HepG2 (cell line): ENCODE results near the gene ARL15. TPM values are rescaled to one million over a fixed set of nuclear protein-coding genes. Genes with fewer than 3 reads are reported as not detected.

Source experiments
- ASH2L ChIP-seq: fragments of 300-600, 200-600 bp; sonication (generic); IDR thresholded peaks from 2 replicates; pipeline ENCODE4 v1.7.0; 2017; ENCODE audit warnings: low read depth, mild to moderate bottlenecking, moderate library complexity, mixed read lengths, low read length; ENCODE audit not compliant: insufficient read length
- FIP1L1 ChIP-seq: fragments of 200-400 bp; formaldehyde crosslinking; IDR thresholded peaks from 2 replicates; pipeline ENCODE4 v1.6.1; 2018; ENCODE audit warnings: low read depth, mild to moderate bottlenecking, low read length, moderate library complexity, borderline replicate concordance; ENCODE audit not compliant: insufficient read depth
- FOXJ3 ChIP-seq: sonication (generic); formaldehyde crosslinking; IDR thresholded peaks from 2 replicates; pipeline ENCODE4 v1.4.0; 2020; ENCODE audit warnings: missing genetic modification reagents, mild to moderate bottlenecking, borderline replicate concordance
- GFI1 ChIP-seq: sonication (generic); formaldehyde crosslinking; IDR thresholded peaks from 2 replicates; pipeline ENCODE4 v1.5.0; 2020; ENCODE audit warnings: missing genetic modification reagents, mild to moderate bottlenecking, borderline replicate concordance
- HDAC1 ChIP-seq: sonication (generic); formaldehyde crosslinking; IDR thresholded peaks from 2 replicates; pipeline ENCODE4 v1.5.1; 2020; ENCODE audit warnings: mild to moderate bottlenecking, missing genetic modification reagents
- KMT2B ChIP-seq: IDR thresholded peaks from 2 replicates; pipeline ENCODE4 v1.6.1; 2016; ENCODE audit warnings: missing genetic modification reagents, missing compliant biosample characterization
- PITX1 ChIP-seq: sonication (generic); formaldehyde crosslinking; IDR thresholded peaks from 2 replicates; pipeline ENCODE4 v1.5.1; 2020; ENCODE audit warnings: mild to moderate bottlenecking, missing genetic modification reagents
- RARA ChIP-seq: IDR thresholded peaks from 2 replicates; pipeline ENCODE4 v1.6.1; 2016; ENCODE audit warnings: missing genetic modification reagents, missing compliant biosample characterization
- RBAK ChIP-seq: sonication (generic); formaldehyde crosslinking; IDR thresholded peaks from 2 replicates; pipeline ENCODE4 v1.5.1; 2020; ENCODE audit warnings: mild to moderate bottlenecking, missing genetic modification reagents
- SPEN ChIP-seq: sonication (generic); formaldehyde crosslinking; IDR thresholded peaks from 2 replicates; pipeline ENCODE4 v1.5.1; 2020; ENCODE audit warnings: low read depth, mild to moderate bottlenecking, missing genetic modification reagents
- SRSF9 ChIP-seq: fragments of 200-400 bp; formaldehyde crosslinking; IDR thresholded peaks from 2 replicates; pipeline ENCODE4 v1.6.1; 2018; ENCODE audit warnings: borderline replicate concordance, mild to moderate bottlenecking, low read depth, low read length; ENCODE audit not compliant: insufficient read depth, poor library complexity, severe bottlenecking
- ZBTB38 ChIP-seq: sonication (generic); formaldehyde crosslinking; IDR thresholded peaks from 2 replicates; pipeline ENCODE4 v1.5.1; 2020; ENCODE audit warnings: mild to moderate bottlenecking, missing genetic modification reagents
- ZNF251 ChIP-seq: sonication (generic); formaldehyde crosslinking; IDR thresholded peaks from 2 replicates; pipeline ENCODE4 v1.9.0; 2021; ENCODE audit warnings: mild to moderate bottlenecking, missing genetic modification reagents
- ZNF354B ChIP-seq: sonication (generic); formaldehyde crosslinking; IDR thresholded peaks from 2 replicates; pipeline ENCODE4 v1.8.0; 2022; ENCODE audit warnings: mild to moderate bottlenecking, missing genetic modification reagents
- ZNF564 ChIP-seq: sonication (generic); formaldehyde crosslinking; IDR thresholded peaks from 2 replicates; pipeline ENCODE4 v1.8.1; 2023; ENCODE audit warnings: mild to moderate bottlenecking, missing genetic modification reagents
- polyA plus RNA-seq, 8 experiments: library from polyadenylated mRNA; depleted of rRNA in 3 of 8; stranded (reverse) in 7 of 8; unstranded in 1 of 8; fragments of >200 nt; fragmentation: Illumina TruSeq in 4 of 8; extraction: Trizol in 4 of 8; gene quantifications; 2 replicates each; pipeline versions ENCODE4 v1.2.1 to v1.2.3, GENCODE V29; 2011 to 2016; ENCODE audit warnings: low read depth in 4 of 8, missing spikeins in 1 of 8, mixed read lengths in 1 of 8; ENCODE audit not compliant: insufficient read depth in 1 of 8
- total RNA-seq, 5 experiments: library from RNA; depleted of rRNA; stranded (reverse); fragments of >200 nt; fragmentation: Illumina TruSeq; extraction: Trizol; gene quantifications; 2 replicates each; pipeline ENCODE4 v1.2.3, GENCODE V29; 2016; ENCODE audit warnings: low read depth in 1 of 5
- TF ChIP-seq, protein P1 (sequence below): sonication (generic); formaldehyde crosslinking; IDR thresholded peaks from 2 replicates; pipeline ENCODE4 v1.4.0; 2020; ENCODE audit warnings: missing genetic modification reagents
- TF ChIP-seq, protein P2 (sequence below): sonication (generic); formaldehyde crosslinking; IDR thresholded peaks from 2 replicates; pipeline ENCODE4 v1.4.0; 2020; ENCODE audit warnings: mild to moderate bottlenecking, missing genetic modification reagents, borderline replicate concordance
- TF ChIP-seq, protein P3 (sequence below): sonication (generic); formaldehyde crosslinking; IDR thresholded peaks from 2 replicates; pipeline ENCODE4 v1.4.0; 2020; ENCODE audit warnings: low read depth, mild to moderate bottlenecking, missing genetic modification reagents
- TF ChIP-seq, protein P4 (sequence below): sonication (generic); formaldehyde crosslinking; IDR thresholded peaks from 2 replicates; pipeline ENCODE4; 2020; ENCODE audit warnings: missing genetic modification reagents, mild to moderate bottlenecking, borderline replicate concordance
- TF ChIP-seq, protein P5 (sequence below): sonication (generic); formaldehyde crosslinking; IDR thresholded peaks from 2 replicates; pipeline ENCODE4 v1.4.0; 2020; ENCODE audit warnings: mild to moderate bottlenecking, missing genetic modification reagents

ARL15 gene
- total and polyA plus RNA-seq, 2 of the 13 experiments (the other 11 are each of a cell fraction or from before 2014, with no cell fraction given): 2.5 to 7.7 TPM

DNA sequence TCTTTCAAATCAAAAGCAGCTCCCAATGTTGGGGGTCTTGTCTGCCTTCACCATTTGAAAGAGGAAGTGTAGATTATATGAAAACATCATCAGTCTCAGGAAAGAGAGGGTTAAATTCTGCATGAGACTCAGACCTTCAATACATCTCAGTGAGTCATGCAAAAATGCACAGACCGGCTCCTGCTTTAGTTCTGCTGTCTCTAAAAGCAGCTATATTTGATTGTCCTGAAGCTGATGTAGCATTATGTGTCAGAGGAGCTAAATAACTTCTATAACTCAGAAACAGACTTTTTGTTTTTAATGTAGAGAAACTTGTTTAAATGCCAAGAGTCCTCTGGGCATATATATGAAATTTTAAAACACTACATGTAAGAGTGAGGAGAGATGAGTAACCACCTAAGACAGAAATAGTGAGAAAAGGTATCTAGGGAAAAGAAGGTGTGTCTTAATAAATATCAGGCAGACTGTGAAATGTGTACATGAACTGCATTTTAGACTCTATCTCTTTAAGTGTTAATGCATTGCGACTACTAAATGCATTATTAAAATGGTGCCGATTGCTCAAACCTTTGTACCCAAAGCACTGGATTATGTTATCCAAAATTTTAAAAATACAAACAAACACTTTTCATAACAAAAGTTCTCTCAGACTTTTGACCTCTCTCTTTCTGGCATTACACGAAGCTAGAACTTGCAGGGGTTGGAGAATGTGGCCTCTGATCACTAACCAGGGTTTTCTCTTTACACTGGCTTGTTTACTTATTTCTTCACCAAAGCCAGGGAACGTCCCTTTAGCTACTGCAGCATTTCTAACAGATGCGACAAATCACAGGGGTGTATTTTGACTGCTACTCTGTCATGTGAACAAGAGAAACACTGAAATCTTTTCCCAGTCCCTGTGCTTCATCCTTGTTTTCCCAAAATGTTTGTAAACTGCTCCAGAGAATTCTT is 302.3 kb downstream of the ARL15 start (continued):
- no peak for TF ChIP-seq FIP1L1
- TF ChIP-seq RBAK (CRISPR knock-in tag): no peak
- TF ChIP-seq, protein P1, sequence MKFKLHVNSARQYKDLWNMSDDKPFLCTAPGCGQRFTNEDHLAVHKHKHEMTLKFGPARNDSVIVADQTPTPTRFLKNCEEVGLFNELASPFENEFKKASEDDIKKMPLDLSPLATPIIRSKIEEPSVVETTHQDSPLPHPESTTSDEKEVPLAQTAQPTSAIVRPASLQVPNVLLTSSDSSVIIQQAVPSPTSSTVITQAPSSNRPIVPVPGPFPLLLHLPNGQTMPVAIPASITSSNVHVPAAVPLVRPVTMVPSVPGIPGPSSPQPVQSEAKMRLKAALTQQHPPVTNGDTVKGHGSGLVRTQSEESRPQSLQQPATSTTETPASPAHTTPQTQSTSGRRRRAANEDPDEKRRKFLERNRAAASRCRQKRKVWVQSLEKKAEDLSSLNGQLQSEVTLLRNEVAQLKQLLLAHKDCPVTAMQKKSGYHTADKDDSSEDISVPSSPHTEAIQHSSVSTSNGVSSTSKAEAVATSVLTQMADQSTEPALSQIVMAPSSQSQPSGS (CRISPR knock-in tag): peak; percentile 57; the same call in 1 of the 2 replicates
- TF ChIP-seq ZNF564: no peak
- peak; percentile 27; the same call in 1 of the 2 replicates for TF ChIP-seq GFI1 (CRISPR knock-in tag)
- no peak for TF ChIP-seq SRSF9
- TF ChIP-seq ZNF251 (CRISPR knock-in tag): no peak
- no peak for TF ChIP-seq ZBTB38 (CRISPR knock-in tag)
- TF ChIP-seq ZNF354B (CRISPR knock-in tag): no peak
- TF ChIP-seq HDAC1: peak; percentile 80
- TF ChIP-seq, protein P2, sequence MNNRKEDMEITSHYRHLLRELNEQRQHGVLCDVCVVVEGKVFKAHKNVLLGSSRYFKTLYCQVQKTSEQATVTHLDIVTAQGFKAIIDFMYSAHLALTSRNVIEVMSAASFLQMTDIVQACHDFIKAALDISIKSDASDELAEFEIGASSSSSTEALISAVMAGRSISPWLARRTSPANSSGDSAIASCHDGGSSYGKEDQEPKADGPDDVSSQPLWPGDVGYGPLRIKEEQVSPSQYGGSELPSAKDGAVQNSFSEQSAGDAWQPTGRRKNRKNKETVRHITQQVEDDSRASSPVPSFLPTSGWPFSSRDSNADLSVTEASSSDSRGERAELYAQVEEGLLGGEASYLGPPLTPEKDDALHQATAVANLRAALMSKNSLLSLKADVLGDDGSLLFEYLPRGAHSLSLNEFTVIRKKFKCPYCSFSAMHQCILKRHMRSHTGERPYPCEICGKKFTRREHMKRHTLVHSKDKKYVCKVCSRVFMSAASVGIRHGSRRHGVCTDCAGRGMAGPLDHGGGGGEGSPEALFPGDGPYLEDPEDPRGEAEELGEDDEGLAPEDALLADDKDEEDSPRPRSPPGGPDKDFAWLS (CRISPR knock-in tag): no peak
- TF ChIP-seq, protein P3, sequence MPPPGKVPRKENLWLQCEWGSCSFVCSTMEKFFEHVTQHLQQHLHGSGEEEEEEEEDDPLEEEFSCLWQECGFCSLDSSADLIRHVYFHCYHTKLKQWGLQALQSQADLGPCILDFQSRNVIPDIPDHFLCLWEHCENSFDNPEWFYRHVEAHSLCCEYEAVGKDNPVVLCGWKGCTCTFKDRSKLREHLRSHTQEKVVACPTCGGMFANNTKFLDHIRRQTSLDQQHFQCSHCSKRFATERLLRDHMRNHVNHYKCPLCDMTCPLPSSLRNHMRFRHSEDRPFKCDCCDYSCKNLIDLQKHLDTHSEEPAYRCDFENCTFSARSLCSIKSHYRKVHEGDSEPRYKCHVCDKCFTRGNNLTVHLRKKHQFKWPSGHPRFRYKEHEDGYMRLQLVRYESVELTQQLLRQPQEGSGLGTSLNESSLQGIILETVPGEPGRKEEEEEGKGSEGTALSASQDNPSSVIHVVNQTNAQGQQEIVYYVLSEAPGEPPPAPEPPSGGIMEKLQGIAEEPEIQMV (CRISPR knock-in tag): no peak
- no peak for TF ChIP-seq SPEN
- TF ChIP-seq, protein P4, sequence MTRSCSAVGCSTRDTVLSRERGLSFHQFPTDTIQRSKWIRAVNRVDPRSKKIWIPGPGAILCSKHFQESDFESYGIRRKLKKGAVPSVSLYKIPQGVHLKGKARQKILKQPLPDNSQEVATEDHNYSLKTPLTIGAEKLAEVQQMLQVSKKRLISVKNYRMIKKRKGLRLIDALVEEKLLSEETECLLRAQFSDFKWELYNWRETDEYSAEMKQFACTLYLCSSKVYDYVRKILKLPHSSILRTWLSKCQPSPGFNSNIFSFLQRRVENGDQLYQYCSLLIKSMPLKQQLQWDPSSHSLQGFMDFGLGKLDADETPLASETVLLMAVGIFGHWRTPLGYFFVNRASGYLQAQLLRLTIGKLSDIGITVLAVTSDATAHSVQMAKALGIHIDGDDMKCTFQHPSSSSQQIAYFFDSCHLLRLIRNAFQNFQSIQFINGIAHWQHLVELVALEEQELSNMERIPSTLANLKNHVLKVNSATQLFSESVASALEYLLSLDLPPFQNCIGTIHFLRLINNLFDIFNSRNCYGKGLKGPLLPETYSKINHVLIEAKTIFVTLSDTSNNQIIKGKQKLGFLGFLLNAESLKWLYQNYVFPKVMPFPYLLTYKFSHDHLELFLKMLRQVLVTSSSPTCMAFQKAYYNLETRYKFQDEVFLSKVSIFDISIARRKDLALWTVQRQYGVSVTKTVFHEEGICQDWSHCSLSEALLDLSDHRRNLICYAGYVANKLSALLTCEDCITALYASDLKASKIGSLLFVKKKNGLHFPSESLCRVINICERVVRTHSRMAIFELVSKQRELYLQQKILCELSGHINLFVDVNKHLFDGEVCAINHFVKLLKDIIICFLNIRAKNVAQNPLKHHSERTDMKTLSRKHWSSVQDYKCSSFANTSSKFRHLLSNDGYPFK (CRISPR knock-in tag): no peak
- peak; percentile 45; the same call in 1 of the 2 replicates for TF ChIP-seq FOXJ3 (CRISPR knock-in tag)
- peak; percentile 67 for TF ChIP-seq RARA
- TF ChIP-seq, protein P5, sequence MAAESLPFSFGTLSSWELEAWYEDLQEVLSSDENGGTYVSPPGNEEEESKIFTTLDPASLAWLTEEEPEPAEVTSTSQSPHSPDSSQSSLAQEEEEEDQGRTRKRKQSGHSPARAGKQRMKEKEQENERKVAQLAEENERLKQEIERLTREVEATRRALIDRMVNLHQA: no peak
- TF ChIP-seq KMT2B: no peak
- peak; percentile 68; the same call in 1 of the 2 replicates for TF ChIP-seq PITX1 (CRISPR knock-in tag)
- TF ChIP-seq ASH2L: peak; percentile 65
